HepG2 (cell line): ENCODE measurements around the gene MAPK8IP3. TPM values are rescaled to one million over a fixed set of nuclear protein-coding genes. Genes with fewer than 3 reads are reported as not detected.

ENCODE experiments used
- HIVEP1 ChIP-seq: sonication (generic); formaldehyde crosslinking; IDR thresholded peaks from 2 replicates; pipeline ENCODE4 v1.4.0; 2020; ENCODE audit warnings: mild to moderate bottlenecking, missing genetic modification reagents
- KIAA2018 ChIP-seq: sonication (generic); formaldehyde crosslinking; IDR thresholded peaks from 2 replicates; pipeline ENCODE4 v1.5.0; 2020; ENCODE audit warnings: mild to moderate bottlenecking, missing genetic modification reagents, borderline replicate concordance
- KLF15 ChIP-seq: sonication (generic); formaldehyde crosslinking; IDR thresholded peaks from 2 replicates; pipeline ENCODE4 v1.8.1; 2023; ENCODE audit warnings: borderline replicate concordance, mild to moderate bottlenecking, inconsistent platforms, missing genetic modification reagents, mixed read lengths
- MAFK ChIP-seq, 2 experiments: IDR thresholded peaks in 1 of 2; conservative IDR thresholded peaks in 1 of 2; 2 replicates each; pipeline ENCODE4 v1.6.1; 2011; ENCODE audit warnings: improper control_type of control experiment in 2 of 2, low read length in 2 of 2
- MED13 ChIP-seq: sonication (generic); formaldehyde crosslinking; IDR thresholded peaks from 2 replicates; pipeline ENCODE4 v1.5.0; 2020; ENCODE audit warnings: missing genetic modification reagents
- NRL ChIP-seq: sonication (generic); formaldehyde crosslinking; IDR thresholded peaks from 2 replicates; pipeline ENCODE4 v1.5.0; 2020; ENCODE audit warnings: missing genetic modification reagents, mild to moderate bottlenecking, moderate library complexity, borderline replicate concordance
- RNF2 ChIP-seq: fragments of 450-650 bp; conservative IDR thresholded peaks from 2 replicates; pipeline ENCODE4 v1.6.1; 2016; ENCODE audit warnings: low read depth
- RNF219 ChIP-seq: sonication (generic); formaldehyde crosslinking; IDR thresholded peaks from 2 replicates; pipeline ENCODE4 v1.5.0; 2020; ENCODE audit warnings: mild to moderate bottlenecking, missing genetic modification reagents
- ZBTB43 ChIP-seq: sonication (generic); formaldehyde crosslinking; conservative IDR thresholded peaks from 2 replicates; pipeline ENCODE4 v1.4.0; 2020; ENCODE audit warnings: missing genetic modification reagents
- ZFP36L2 ChIP-seq: sonication (generic); formaldehyde crosslinking; IDR thresholded peaks from 2 replicates; pipeline ENCODE4 v1.4.0; 2020; ENCODE audit warnings: missing genetic modification reagents
- ZNF672 ChIP-seq: sonication (generic); formaldehyde crosslinking; IDR thresholded peaks from 2 replicates; pipeline ENCODE4 v1.8.1; 2022; ENCODE audit warnings: missing genetic modification reagents
- ZNF713 ChIP-seq: sonication (generic); formaldehyde crosslinking; IDR thresholded peaks from 2 replicates; pipeline ENCODE4 v1.4.0; 2020; ENCODE audit warnings: mild to moderate bottlenecking, missing genetic modification reagents
- ZNF83 ChIP-seq: sonication (generic); formaldehyde crosslinking; IDR thresholded peaks from 2 replicates; pipeline ENCODE4 v1.4.0; 2020; ENCODE audit warnings: missing genetic modification reagents, mild to moderate bottlenecking, borderline replicate concordance
- polyA plus RNA-seq, 8 experiments: library from polyadenylated mRNA; depleted of rRNA in 3 of 8; stranded (reverse) in 7 of 8; unstranded in 1 of 8; fragments of >200 nt; fragmentation: Illumina TruSeq in 4 of 8; extraction: Trizol in 4 of 8; gene quantifications; 2 replicates each; pipeline versions ENCODE4 v1.2.1 to v1.2.3, GENCODE V29; 2011 to 2016; ENCODE audit warnings: low read depth in 4 of 8, missing spikeins in 1 of 8, mixed read lengths in 1 of 8; ENCODE audit not compliant: insufficient read depth in 1 of 8
- total RNA-seq, 5 experiments: library from RNA; depleted of rRNA; stranded (reverse); fragments of >200 nt; fragmentation: Illumina TruSeq; extraction: Trizol; gene quantifications; 2 replicates each; pipeline ENCODE4 v1.2.3, GENCODE V29; 2016; ENCODE audit warnings: low read depth in 1 of 5
- TF ChIP-seq, protein P1 (sequence below): sonication (generic); formaldehyde crosslinking; IDR thresholded peaks from 2 replicates; pipeline ENCODE4 v1.8.1; 2023; ENCODE audit warnings: missing genetic modification reagents, mild to moderate bottlenecking, borderline replicate concordance
- TF ChIP-seq, protein P2 (sequence below): sonication (generic); formaldehyde crosslinking; conservative IDR thresholded peaks from 2 replicates; pipeline ENCODE4 v1.8.0; 2022; ENCODE audit warnings: mild to moderate bottlenecking, moderate library complexity, missing genetic modification reagents

The MAPK8IP3 gene
- total and polyA plus RNA-seq, 2 of the 13 experiments (the other 11 are each of a cell fraction or from before 2014, with no cell fraction given): 25.1 to 41.7 TPM

DNA sequence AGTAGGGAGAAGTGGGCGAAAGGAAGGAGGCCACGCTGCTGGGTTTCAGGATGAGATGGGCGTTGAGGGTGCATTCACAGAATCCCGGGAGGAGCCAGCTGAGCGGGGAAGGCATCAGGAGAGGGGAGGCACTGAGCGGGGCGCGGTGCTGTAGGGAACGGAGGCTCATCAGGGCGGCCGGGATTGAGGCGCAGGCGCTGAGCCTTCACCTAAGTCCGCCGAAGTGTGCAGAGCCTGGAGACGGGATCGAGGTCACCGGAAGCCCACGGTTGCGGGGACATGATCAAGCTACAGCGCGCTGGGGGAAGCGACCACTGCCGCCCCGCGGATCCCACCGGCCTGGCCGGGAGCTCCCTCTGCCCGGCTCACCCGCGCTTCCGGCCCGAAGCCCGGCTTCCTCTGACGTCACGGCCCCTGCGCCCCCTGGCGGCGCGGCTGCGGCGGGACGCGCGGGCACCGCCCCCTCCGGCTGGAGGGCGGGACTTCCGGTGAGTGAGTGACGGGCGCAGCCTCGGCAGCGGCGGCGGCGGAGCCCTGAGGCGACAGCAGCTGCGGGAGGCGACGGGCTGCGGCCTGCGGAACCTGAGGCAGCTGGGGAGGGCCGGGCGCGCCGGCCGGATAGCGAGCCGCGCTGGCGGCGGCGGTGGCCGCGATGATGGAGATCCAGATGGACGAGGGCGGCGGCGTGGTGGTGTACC, at the start of gene MAPK8IP3 (continued):
- TF ChIP-seq KIAA2018 (CRISPR knock-in tag): no peak
- TF ChIP-seq, protein P1, sequence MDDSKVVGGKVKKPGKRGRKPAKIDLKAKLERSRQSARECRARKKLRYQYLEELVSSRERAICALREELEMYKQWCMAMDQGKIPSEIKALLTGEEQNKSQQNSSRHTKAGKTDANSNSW (CRISPR knock-in tag): no peak
- peak; percentile 17; the same call in 1 of the 2 replicates for TF ChIP-seq NRL (CRISPR knock-in tag)
- TF ChIP-seq HIVEP1 (CRISPR knock-in tag): no peak
- no peak for TF ChIP-seq ZNF713 (CRISPR knock-in tag)
- TF ChIP-seq RNF219: no peak
- TF ChIP-seq, protein P2, sequence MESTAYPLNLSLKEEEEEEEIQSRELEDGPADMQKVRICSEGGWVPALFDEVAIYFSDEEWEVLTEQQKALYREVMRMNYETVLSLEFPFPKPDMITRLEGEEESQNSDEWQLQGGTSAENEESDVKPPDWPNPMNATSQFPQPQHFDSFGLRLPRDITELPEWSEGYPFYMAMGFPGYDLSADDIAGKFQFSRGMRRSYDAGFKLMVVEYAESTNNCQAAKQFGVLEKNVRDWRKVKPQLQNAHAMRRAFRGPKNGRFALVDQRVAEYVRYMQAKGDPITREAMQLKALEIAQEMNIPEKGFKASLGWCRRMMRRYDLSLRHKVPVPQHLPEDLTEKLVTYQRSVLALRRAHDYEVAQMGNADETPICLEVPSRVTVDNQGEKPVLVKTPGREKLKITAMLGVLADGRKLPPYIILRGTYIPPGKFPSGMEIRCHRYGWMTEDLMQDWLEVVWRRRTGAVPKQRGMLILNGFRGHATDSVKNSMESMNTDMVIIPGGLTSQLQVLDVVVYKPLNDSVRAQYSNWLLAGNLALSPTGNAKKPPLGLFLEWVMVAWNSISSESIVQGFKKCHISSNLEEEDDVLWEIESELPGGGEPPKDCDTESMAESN (CRISPR knock-in tag): 0 out of 2 replicates have a peak, but pooled peaks have one; percentile 25
- no peak for TF ChIP-seq KLF15 (CRISPR knock-in tag)
- TF ChIP-seq MED13 (CRISPR knock-in tag): peak; percentile 62; the same call in 1 of the 2 replicates
- no peak for TF ChIP-seq MAFK (conservative IDR thresholded peaks at IDR 0.05 in 1 of 2, IDR thresholded peaks at IDR 0.05 in 1 of 2; ENCODE audit: low read length in 2 of 2)
- no peak; the same call in 1 of the 2 replicates for TF ChIP-seq ZBTB43
- TF ChIP-seq ZFP36L2 (CRISPR knock-in tag): no peak
- no peak; the same call in 1 of the 2 replicates for TF ChIP-seq RNF2
- TF ChIP-seq ZNF83 (CRISPR knock-in tag): no peak
- no peak for TF ChIP-seq ZNF672 (CRISPR knock-in tag)
